Renal cortical epithelial cell (primary cell): ENCODE data around the gene SMPD3. TPM values are rescaled to one million over a fixed set of nuclear protein-coding genes. Genes with fewer than 3 reads are reported as not detected.

Experiments used
- DNase-seq: peaks from one replicate; pipeline ENCODE4 v3.0.0-alpha.2; 2011; ENCODE audit warnings: low read depth
- total RNA-seq: library from RNA; depleted of rRNA; stranded (reverse); fragments of >200 nt; gene quantifications from 2 replicates; pipeline ENCODE4 v1.2.3, GENCODE V29; 2014

SMPD3 gene
- total RNA-seq, 1 donor from 2014 or later = under 0.01 TPM

- DNase-seq = no peak
Measured at GRCh38 chr16:68335175-68335574, 113.1 kb downstream of the SMPD3 start.

GRCh38 chr16:68332411-68333121 is 115.7 kb downstream of the SMPD3 start:
- peak; percentile 24 for DNase-seq

DNA sequence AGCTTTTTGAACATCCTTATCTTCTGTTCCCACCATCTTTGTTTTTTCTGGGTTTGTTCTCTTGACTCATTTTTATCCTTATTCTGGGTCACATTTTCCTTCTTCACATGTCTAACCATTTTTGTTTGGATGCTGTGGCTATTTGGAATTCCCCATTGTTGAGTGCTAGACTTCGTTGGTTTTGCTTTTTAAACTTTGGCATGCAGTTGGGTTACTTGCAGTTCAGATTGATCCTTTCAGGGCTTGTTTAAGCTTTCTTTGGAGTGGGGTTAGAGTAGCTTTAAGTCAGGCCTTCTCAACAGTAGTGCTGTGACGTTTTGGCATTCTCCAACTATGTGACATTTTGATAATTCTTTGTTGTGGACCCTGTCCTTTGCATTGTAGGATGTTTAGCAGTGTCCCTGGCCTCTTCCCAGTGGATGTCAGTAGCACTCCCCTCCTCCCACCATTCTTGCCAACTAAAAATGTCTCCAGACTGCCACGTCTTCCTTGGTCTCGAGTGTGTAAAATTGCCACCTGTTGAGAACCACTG is 116.4 kb downstream of the SMPD3 start:
- DNase-seq = no peak

GRCh38 chr16:68328860-68329390 is 119.4 kb downstream of the SMPD3 start:
- DNase-seq = no peak

- DNase-seq = peak; percentile 75
Measured at GRCh38 chr16:68328151-68328859, 120.0 kb downstream of the SMPD3 start.

GRCh38 chr16:68324780-68325357 is 123.4 kb downstream of the SMPD3 start:
- DNase-seq = no peak

- no peak for DNase-seq
Measured at GRCh38 chr16:68324336-68324735, 124.0 kb downstream of the SMPD3 start.

DNA sequence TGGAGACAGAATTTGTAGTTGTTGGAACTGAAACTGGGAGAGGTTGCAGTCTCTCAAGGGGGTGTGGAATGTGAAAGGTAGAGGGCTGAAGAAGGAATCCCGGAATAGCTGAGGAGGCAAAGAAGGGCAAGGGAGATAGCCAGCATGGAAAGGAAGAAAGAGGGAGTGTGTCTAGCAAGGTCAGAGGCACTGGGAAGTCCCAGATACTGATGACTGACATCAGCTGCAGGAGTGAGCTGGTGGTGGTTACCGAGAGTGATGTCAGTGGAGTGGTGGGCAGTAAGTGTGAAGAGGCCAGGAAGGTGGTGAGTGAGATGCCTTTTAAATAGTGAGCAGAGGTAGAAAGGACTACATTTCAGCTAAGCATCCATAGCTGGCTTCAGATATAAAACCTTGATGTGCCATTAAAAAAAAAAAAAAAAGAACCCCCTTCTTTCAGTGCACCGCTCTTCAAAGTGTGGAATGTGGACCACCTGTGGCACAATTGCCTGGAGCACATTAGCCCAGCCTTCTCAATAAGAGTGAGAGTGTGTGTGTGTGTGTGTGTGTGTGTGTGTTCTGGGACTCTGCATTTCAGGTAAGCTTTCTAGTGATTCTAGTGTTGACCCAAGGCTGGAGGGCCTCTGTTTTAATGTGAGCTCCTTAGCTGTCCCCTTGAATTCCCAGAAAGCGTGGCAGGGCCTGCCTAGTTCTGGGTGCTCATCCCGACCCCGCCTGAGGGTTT is 129.0 kb downstream of the SMPD3 start:
- DNase-seq = no peak

DNA sequence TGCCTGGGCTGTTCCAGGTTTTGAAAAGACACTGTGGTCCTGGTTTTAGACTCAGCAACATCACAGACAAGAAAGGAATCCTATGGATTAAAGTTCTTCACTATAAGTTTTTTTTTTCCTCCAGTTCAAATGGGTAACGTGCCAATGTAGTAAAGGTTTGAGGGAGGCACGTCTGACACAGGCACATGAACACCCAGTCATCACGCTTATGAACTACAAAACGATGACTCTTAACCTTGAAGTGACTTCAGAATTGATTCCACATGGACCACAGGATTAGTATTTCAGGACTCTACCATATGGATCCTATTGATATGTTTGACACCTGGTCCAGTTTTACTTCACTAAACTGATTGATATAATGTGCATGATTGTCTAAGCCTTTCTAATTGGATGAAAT is 135.2 kb downstream of the SMPD3 start:
- DNase-seq = no peak

DNA sequence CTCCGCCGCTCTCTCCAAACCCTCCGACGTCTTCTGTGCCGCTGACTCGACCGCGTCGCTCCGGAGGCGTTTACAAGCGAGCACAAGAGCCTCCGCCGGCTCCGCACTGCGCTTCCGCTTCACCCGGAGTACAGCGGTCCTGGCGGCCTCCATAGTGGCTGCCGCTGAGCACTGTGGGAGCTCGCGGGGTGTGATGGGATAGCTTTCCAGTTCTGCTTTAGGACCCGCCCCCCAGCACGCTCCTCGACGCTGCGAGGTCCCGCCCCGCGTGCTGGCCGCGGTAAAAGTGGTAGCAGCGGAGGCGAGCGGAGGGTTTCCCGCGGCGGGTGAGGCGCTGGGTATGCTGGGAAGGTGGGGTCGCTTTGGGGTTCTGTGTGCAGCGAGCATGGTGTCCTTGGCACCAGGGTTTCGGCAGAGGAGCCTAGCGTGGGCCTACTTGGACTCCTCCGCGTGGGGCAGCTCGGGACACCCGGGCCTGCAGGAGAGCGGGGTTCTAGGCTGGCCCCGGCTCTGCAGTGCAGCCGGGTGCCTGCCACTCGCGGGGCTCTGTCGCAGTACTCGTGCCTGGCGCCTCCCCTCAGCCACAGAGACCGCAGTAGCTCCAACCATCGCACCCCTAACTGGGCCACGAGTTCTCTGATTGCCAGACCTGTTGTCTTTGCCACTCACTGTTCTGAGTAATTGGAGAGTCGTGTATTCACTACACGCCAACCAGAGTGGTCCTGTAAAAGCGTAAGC is 137.4 kb downstream of the SMPD3 start, which contains the start of the genes PRMT7 and SLC7A6OS:
TSS of gene PRMT7 (plus strand) at position 246 of the 738 bp plus-strand sequence. CDS start 4,961 bp downstream, outside the sequence.
TSS of gene SLC7A6OS (minus strand) at position 173 of the 738 bp plus-strand sequence. CDS start at position 153, 20 bp downstream.
- peak; percentile 77 for DNase-seq

DNA sequence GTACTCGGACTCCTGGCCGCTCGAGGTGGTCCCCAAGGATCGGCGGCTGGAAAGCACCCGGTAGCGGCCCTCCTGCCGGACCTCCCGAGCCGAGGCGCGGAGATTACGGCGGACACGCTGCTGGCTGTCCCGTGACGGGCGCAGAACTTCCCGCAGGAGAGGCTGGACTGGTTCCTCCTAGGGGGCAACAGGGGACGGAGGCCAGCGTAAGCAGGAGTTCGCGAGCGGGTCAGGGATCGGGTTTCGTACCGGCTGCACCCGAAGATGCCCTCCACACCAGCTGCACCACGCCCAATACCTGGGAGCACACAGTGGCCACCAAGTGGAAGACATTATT is 137.9 kb downstream of the SMPD3 start:
- DNase-seq = no peak

DNA sequence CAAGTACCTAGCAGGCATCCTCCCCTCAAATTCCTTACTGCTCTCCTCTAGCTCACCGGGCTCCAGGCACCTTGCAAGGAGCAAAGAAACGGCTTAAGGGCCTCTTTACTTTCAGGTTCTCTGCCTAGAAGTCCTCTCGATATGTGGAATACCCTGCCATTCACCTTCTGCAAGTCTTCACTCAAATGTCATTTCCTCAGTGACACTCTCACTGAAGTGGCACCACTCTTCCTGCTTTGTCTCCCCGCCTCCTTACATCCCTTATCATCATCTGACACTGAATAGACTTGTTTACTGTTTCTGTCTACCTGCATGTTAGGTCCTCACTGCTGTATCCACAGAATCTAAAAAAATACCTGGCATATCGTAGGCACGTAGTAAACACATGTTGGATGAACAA is 138.5 kb downstream of the SMPD3 start:
- no peak for DNase-seq

Other genes starting within 250 kb of the SMPD3 start
- gene ESRP2, start 212.4 kb downstream of the SMPD3 start, total RNA-seq = 11.5 and 13.9 TPM in 2 replicates
- 19.3 and 50.1 TPM in 2 replicates for gene PLA2G15, start 203.1 kb downstream of the SMPD3 start, total RNA-seq
- 7.1 and 20.0 TPM in 2 replicates for gene SLC7A6, start 184.0 kb downstream of the SMPD3 start, total RNA-seq
- gene SLC7A6OS, start 137.6 kb downstream of the SMPD3 start, total RNA-seq = 10.1 and 12.1 TPM in 2 replicates
- gene PRMT7, start 137.5 kb downstream of the SMPD3 start, total RNA-seq = 21.5 and 49.2 TPM in 2 replicates
- gene ZFP90, start 90.8 kb upstream of the SMPD3 start, total RNA-seq = 25.7 and 39.4 TPM in 2 replicates
- 132 and 198 TPM in 2 replicates for gene CDH3, start 196.8 kb upstream of the SMPD3 start, total RNA-seq